Common myeloid progenitor, CD34-positive (primary cell): Measurements from ENCODE around the gene CMPK2. TPM values are rescaled to one million over a fixed set of nuclear protein-coding genes. Genes with fewer than 3 reads are reported as not detected.
A peak's percentile ranks its signal among the peaks of the same experiment; 100 is the strongest.

Source experiments
- CTCF ChIA-PET: fragments of 350-600 bp; sonication (Branson Sonifier 250); formaldehyde crosslinking; loops from one replicate; lab custom pipeline; 2021; ENCODE audit warnings: antibody characterized with exemption; lab: Charles Lee
- POLR2A ChIA-PET: fragments of 350-600 bp; sonication (Branson Sonifier 250); formaldehyde crosslinking; loops from one replicate; lab custom pipeline; 2021; ENCODE audit warnings: antibody characterized with exemption; lab: Charles Lee
- DNase-seq, 3 donors: peaks; one replicate each; pipeline versions ENCODE4 v3.0.0 to v3.0.0-alpha.2; 2013
- H3K27ac ChIP-seq, 2 experiments: 1 replicate in 1 of 2; 2 replicates in 1 of 2; pipeline ENCODE4 v1.7.0; 2013; ENCODE audit warnings: inconsistent platforms in 2 of 2, low read length in 2 of 2, mild to moderate bottlenecking in 2 of 2, low read depth in 1 of 2, moderate library complexity in 1 of 2; ENCODE audit not compliant: severe bottlenecking in 2 of 2, insufficient read depth in 1 of 2, poor library complexity in 1 of 2
- H3K27me3 ChIP-seq, 5 experiments: replicated peaks in 2 of 5; 1 replicate in 3 of 5; 2 replicates in 2 of 5; pipeline versions ENCODE4 v1.6.1 to v1.7.0; 2013; ENCODE audit warnings: low read length in 4 of 5, mild to moderate bottlenecking in 2 of 5, moderate library complexity in 2 of 5, inconsistent platforms in 1 of 5; ENCODE audit not compliant: insufficient read depth in 5 of 5, control insufficient read depth in 4 of 5
- H3K36me3 ChIP-seq, 4 experiments: 1 replicate in 2 of 4; 2 replicates in 2 of 4; pipeline versions ENCODE4 v1.6.1 to v1.7.0; 2013; ENCODE audit warnings: low read length in 3 of 4, control low read depth in 1 of 4, mild to moderate bottlenecking in 1 of 4; ENCODE audit not compliant: control insufficient read depth in 4 of 4, insufficient read depth in 4 of 4
- H3K4me1 ChIP-seq, 4 experiments: 1 replicate in 3 of 4; 2 replicates in 1 of 4; pipeline versions ENCODE4 v1.6.1 to v1.7.1; 2013; ENCODE audit warnings: low read length in 3 of 4, mild to moderate bottlenecking in 3 of 4, control low read depth in 1 of 4, inconsistent platforms in 1 of 4, moderate library complexity in 1 of 4; ENCODE audit not compliant: control insufficient read depth in 4 of 4, insufficient read depth in 4 of 4; ENCODE audit errors: control extremely low read depth in 1 of 4
- H3K4me3 ChIP-seq, 7 experiments: 1 replicate in 4 of 7; 2 replicates in 3 of 7; pipeline versions ENCODE4 v1.5.1 to v1.7.0; 2013; ENCODE audit warnings: mild to moderate bottlenecking in 7 of 7, low read length in 6 of 7, moderate library complexity in 6 of 7, inconsistent platforms in 2 of 7, low read depth in 2 of 7, control low read depth in 1 of 7; ENCODE audit not compliant: insufficient read depth in 4 of 7, control insufficient read depth in 1 of 7; ENCODE audit errors: extremely low read depth in 1 of 7
- H3K9me3 ChIP-seq, 5 experiments: 1 replicate in 4 of 5; 2 replicates in 1 of 5; pipeline versions ENCODE4 v1.6.1 to v1.7.1; 2013; ENCODE audit warnings: low read length in 4 of 5, mild to moderate bottlenecking in 2 of 5, inconsistent platforms in 1 of 5, low read depth in 1 of 5, moderate library complexity in 1 of 5; ENCODE audit not compliant: control insufficient read depth in 4 of 5, insufficient read depth in 2 of 5; ENCODE audit errors: control extremely low read depth in 1 of 5
- WGBS: methylation state at CpG from one replicate; pipeline ENCODE4 v1.1.5; 2013; ENCODE audit not compliant: insufficient coverage; 5-methylcytosine and 5-hydroxymethylcytosine counted together
- polyA plus RNA-seq: library from polyadenylated mRNA; unstranded; fragments of 120-200 nt; gene quantifications from one replicate; pipeline ENCODE4 v1.2.1, GENCODE V29; 2013

CMPK2 gene
- polyA plus RNA-seq = 14.4 TPM

GRCh38 chr2:6865346-6866274, at the start of gene CMPK2:
CMPK2 (minus strand) TSS chr2:6865907; CDS start chr2:6865696, 211 bp downstream.
- WGBS = 0% methylated on average over 95 of the region's 115 CpGs
- peaks cover 0 to 6% (median 4%) of the 10 kb centered on the region in 5 experiments for H3K9me3 ChIP-seq
- POLR2A ChIA-PET = interaction anchor here (1.1 kb wide), 1 partner anchor 21 kb away, joined by 5 read pairs; no protein-coding TSS in a partner anchor
- peaks cover 10 to 28% (median 21%) of the 10 kb centered on the region in 4 experiments for H3K36me3 ChIP-seq
- H3K4me1 ChIP-seq = peaks cover 15 to 35% (median 23%) of the 10 kb centered on the region in 4 experiments
- peak within 1 kb of the TSS; percentile 75 to 96 (median 86) for H3K4me3 ChIP-seq
- CTCF ChIA-PET = interaction anchor here (0.7 to 7.2 kb wide), 15 partner anchors 8 to 182 kb away, joined by 3 to 69 read pairs (median 4); partner anchors contain the start of gene RSAD2
- DNase-seq = peak; percentile 78 to 92 (median 92)
- H3K27me3 ChIP-seq = no peaks in the 10 kb centered on the region
- H3K27ac ChIP-seq = peak within 1 kb of the TSS; percentile 56 to 78

- H3K27me3 ChIP-seq = no peaks in the 10 kb centered on the region
- peaks cover 12 to 38% (median 33%) of the 10 kb centered on the region in 4 experiments for H3K4me1 ChIP-seq
- CTCF ChIA-PET = interaction anchor here (0.7 to 11.1 kb wide), 8 partner anchors 9 to 116 kb away, joined by 3 to 126 read pairs (median 6); partner anchors contain the start of gene CMPK2
- WGBS = 85% methylated on average over 1 of the region's 2 CpGs
- no peak overlapping the region for H3K27ac ChIP-seq
- DNase-seq = no peak
- H3K9me3 ChIP-seq = no peaks in the 10 kb centered on the region
- peaks cover 0 to 16% (median 1%) of the 10 kb centered on the region in 4 experiments for H3K36me3 ChIP-seq
- POLR2A ChIA-PET = no interaction called here
- no peak overlapping the region for H3K4me3 ChIP-seq
Observed at GRCh38 chr2:6915399-6915798, 49.7 kb upstream of the CMPK2 start.

- CTCF ChIA-PET = interaction anchor here (1.0 to 11.1 kb wide), 5 partner anchors 14 to 100 kb away, joined by 4 to 126 read pairs (median 6); partner anchors contain the start of gene CMPK2
- Histone ChIP-seq H3K9me3 (no peaks in the 10 kb centered on the region), H3K27ac (no peak overlapping the region), H3K4me3 (no peak overlapping the region), H3K36me3 (peaks cover 0 to 11% (median 0%) of the 10 kb centered on the region in 4 experiments), H3K4me1 (peaks cover 16 to 39% (median 34%) of the 10 kb centered on the region in 4 experiments), H3K27me3 (no peaks in the 10 kb centered on the region)
- WGBS = 100% methylated on average over 3 of the region's 3 CpGs
- POLR2A ChIA-PET = no interaction called here
- DNase-seq = peak in 1 of 3 donors; percentile 41
Observed at GRCh38 chr2:6914828-6915227, 49.1 kb upstream of the CMPK2 start.

GRCh38 chr2:6913415-6914157, 47.9 kb upstream of the CMPK2 start:
- Histone ChIP-seq H3K4me3 (no peak overlapping the region), H3K36me3 (no peaks in the 10 kb centered on the region), H3K27me3 (no peaks in the 10 kb centered on the region), H3K4me1 (peaks cover 23 to 40% (median 31%) of the 10 kb centered on the region in 4 experiments), H3K27ac (no peak overlapping the region), H3K9me3 (no peaks in the 10 kb centered on the region)
- ChIA-PET POLR2A (no interaction called here), CTCF (interaction anchor here (0.6 to 11.1 kb wide), 5 partner anchors 17 to 131 kb away, joined by 3 to 126 read pairs (median 4); no protein-coding TSS in a partner anchor)
- no peak for DNase-seq
- WGBS = 87% methylated on average over 3 of the region's 9 CpGs

- Histone ChIP-seq H3K4me3 (no peak overlapping the region), H3K27me3 (no peaks in the 10 kb centered on the region), H3K4me1 (peaks cover 20 to 38% (median 27%) of the 10 kb centered on the region in 4 experiments), H3K9me3 (no peaks in the 10 kb centered on the region), H3K27ac (no peak overlapping the region), H3K36me3 (no peaks in the 10 kb centered on the region)
- CTCF ChIA-PET = interaction anchor here (0.8 to 2.9 kb wide), 8 partner anchors 8 to 132 kb away, joined by 4 to 20 read pairs (median 6); partner anchors contain the start of gene RSAD2
- POLR2A ChIA-PET = no interaction called here
- DNase-seq = no peak
Observed at GRCh38 chr2:6911721-6912120, 46.0 kb upstream of the CMPK2 start.

GRCh38 chr2:6909431-6910385, 44.0 kb upstream of the CMPK2 start:
- POLR2A ChIA-PET = interaction anchor here (0.9 to 1.1 kb wide), 3 partner anchors 23 to 30 kb away, joined by 3 to 4 read pairs (median 4); no protein-coding TSS in a partner anchor
- WGBS = 14% methylated on average over 4 of the region's 8 CpGs
- Histone ChIP-seq H3K4me3 (peak overlapping the region in 4 of 7 experiments; percentile 13 to 50 (median 29)), H3K36me3 (no peaks in the 10 kb centered on the region), H3K27ac (peak overlapping the region; percentile 62 to 77), H3K4me1 (peaks cover 19 to 37% (median 27%) of the 10 kb centered on the region in 4 experiments), H3K27me3 (no peaks in the 10 kb centered on the region), H3K9me3 (no peaks in the 10 kb centered on the region)
- DNase-seq = peak; percentile 82 to 94 (median 91)
- CTCF ChIA-PET = interaction anchor here (0.7 to 4.5 kb wide), 10 partner anchors 10 to 134 kb away, joined by 3 to 29 read pairs (median 4); partner anchors contain the start of gene RSAD2
